A549 treated with DMSO at 1 μM for 4 hours (cell line): ENCODE measurements around the gene NDUFB11. TPM values are rescaled to one million over a fixed set of nuclear protein-coding genes. Genes with fewer than 3 reads are reported as not detected.

ENCODE experiments used
- total RNA-seq: library from RNA; stranded (reverse); fragments of 200-300 nt; extraction: Qiagen RNA extraction; gene quantifications from 5 replicates; pipeline ENCODE4 v1.2.3, GENCODE V29; 2022; ENCODE audit warnings: low read depth

The NDUFB11 gene
- 137 to 173 TPM (median 157 TPM) in 5 replicates for total RNA-seq

GRCh38 chrX:47144626-47145394 lies at the start of gene NDUFB11, which contains the start of gene RBM10:
TSS of gene NDUFB11 (minus strand) at chrX:47144702. CDS start at chrX:47144679, 23 bp downstream.
TSS of gene RBM10 (plus strand) at chrX:47145221. CDS start at chrX:47147482, 2,261 bp downstream.

GRCh38 chrX:47193475-47194193 lies 49.1 kb upstream of the NDUFB11 start, which contains the start of gene UBA1:
TSS of gene UBA1 (plus strand) at chrX:47193829. CDS start at chrX:47198803, 4,974 bp downstream.

Other genes with a start within 250 kb of the NDUFB11 start
- gene JADE3, start 232.3 kb downstream of the NDUFB11 start, total RNA-seq = 11.5 to 16.3 TPM (median 15.0 TPM) in 5 replicates
- gene RGN, start 66.3 kb downstream of the NDUFB11 start, total RNA-seq = 0.13 TPM in 1 of 5 replicates, not detected in the others
- gene RBM10, start 519 bp upstream of the NDUFB11 start, total RNA-seq = 32.5 to 44.8 TPM (median 41.1 TPM) in 5 replicates
- gene UBA1, start 49.1 kb upstream of the NDUFB11 start, total RNA-seq = 182 to 207 TPM (median 197 TPM) in 5 replicates
- gene CDK16, start 74.0 kb upstream of the NDUFB11 start, total RNA-seq = 83.9 to 117 TPM (median 106 TPM) in 5 replicates
- gene USP11, start 88.3 kb upstream of the NDUFB11 start, total RNA-seq = 49.0 to 60.4 TPM (median 51.9 TPM) in 5 replicates
- gene ZNF157, start 225.9 kb upstream of the NDUFB11 start, total RNA-seq = 0.03 TPM in 1 of 5 replicates, not detected in the others